Esophagus squamous epithelium (tissue), 5 donors: ENCODE measurements around the gene ATG12. TPM values are rescaled to one million over a fixed set of nuclear protein-coding genes. Genes with fewer than 3 reads are reported as not detected.
A peak's percentile ranks its signal among the peaks of the same experiment; 100 is the strongest.
"Not testable (repeated sequence)": the region's sequence is repeated elsewhere in the genome, so short reads cannot be mapped to it uniquely, and the experiment has no call there.

Experiments
- DNase-seq: peaks from one replicate; lab custom pipeline; 2025; lab: John Stamatoyannopoulos, UW
- H3K27ac ChIP-seq, 4 donors: fragments of 200-600 bp; sonication (generic); one replicate each; pipeline ENCODE4 v1.5.1; 2016 to 2019; ENCODE audit warnings: mild to moderate bottlenecking in 1 of 4
- H3K27me3 ChIP-seq, 4 donors: fragments of 200-600 bp; sonication (generic); 1 replicate in 3 of 4; 2 replicates in 1 of 4; pipeline versions ENCODE4 v1.5.1 to v1.6.0; 2017 to 2021; ENCODE audit warnings: antibody characterized with exemption in 1 of 4
- H3K36me3 ChIP-seq, 3 donors: fragments of 200-600 bp; sonication (generic); one replicate each; pipeline ENCODE4 v1.5.1; 2016 to 2019
- H3K4me1 ChIP-seq, 3 donors: fragments of 200-600 bp; sonication (generic); one replicate each; pipeline ENCODE4 v1.5.1; 2017 to 2019
- H3K4me3 ChIP-seq, 4 donors: fragments of 200-600 bp; sonication (generic); 1 replicate in 3 of 4; 2 replicates in 1 of 4; pipeline ENCODE4 v1.5.1; 2016 to 2019; ENCODE audit warnings: mild to moderate bottlenecking in 2 of 4, moderate library complexity in 1 of 4
- H3K9me3 ChIP-seq, 3 donors: fragments of 200-600 bp; sonication (generic); one replicate each; pipeline ENCODE4 v1.5.1; 2016 to 2019
- POLR2A ChIP-seq, 4 donors: fragments of 450-650 bp; IDR thresholded peaks; one replicate each; pipeline ENCODE4 v1.6.1; 2017; ENCODE audit warnings: antibody characterized with exemption in 4 of 4, mild to moderate bottlenecking in 4 of 4, moderate library complexity in 3 of 4
- WGBS, 2 donors: methylation state at CpG; one replicate each; pipeline ENCODE4 v1.1.5; 2018; 5-methylcytosine and 5-hydroxymethylcytosine counted together
- intact Hi-C: fragments of 100-400 bp; cut with DNase I; formaldehyde crosslinking; loops from one replicate; pipeline ENCODE4 v1.15.0; 2022
- total RNA-seq, 4 donors: library from RNA; depleted of rRNA; stranded (reverse); fragments of >200 nt; gene quantifications; one replicate each; pipeline ENCODE4 v1.1.0, GENCODE V29; 2016
- TF ChIP-seq, protein P1 (sequence below), 6 experiments: fragments of 450-650 bp in 4 of 6; fragments of 200-600 bp in 2 of 6; sonication (generic) in 2 of 6; IDR thresholded peaks; one replicate each; pipeline ENCODE4 v1.5.1; 2016 to 2019; ENCODE audit warnings: antibody characterized with exemption in 6 of 6, mild to moderate bottlenecking in 4 of 6, moderate library complexity in 4 of 6
- donor health status: DM: yes; HTN: yes; CAD: no.

The ATG12 gene
- total RNA-seq = 10 to 100 TPM; 15.7 to 37.8 (median 33.5) TPM

- Histone ChIP-seq H3K27me3 (no peaks in the 10 kb centered on the region), H3K4me3 (peak within 1 kb of the TSS; percentile 92 to 98 (median 93)), H3K36me3 (peaks cover 0 to 17% (median 9%) of the 10 kb centered on the region in 3 donors), H3K9me3 (no peaks in the 10 kb centered on the region), H3K27ac (peak within 1 kb of the TSS; percentile 97 to 98 (median 98)), H3K4me1 (peaks cover 20 to 72% (median 41%) of the 10 kb centered on the region in 3 donors)
- DNase-seq = peak; percentile 62
- 0 to 3% methylated on average over 5 to 36 of the region's 65 CpGs for WGBS, 2 donors
- intact Hi-C loops = no loop called here
- TF ChIP-seq POLR2A (IDR thresholded peaks at IDR 0.05) = peak in 3 of 4 donors; percentile 73 to 78 (median 78)
- TF ChIP-seq, protein P1, sequence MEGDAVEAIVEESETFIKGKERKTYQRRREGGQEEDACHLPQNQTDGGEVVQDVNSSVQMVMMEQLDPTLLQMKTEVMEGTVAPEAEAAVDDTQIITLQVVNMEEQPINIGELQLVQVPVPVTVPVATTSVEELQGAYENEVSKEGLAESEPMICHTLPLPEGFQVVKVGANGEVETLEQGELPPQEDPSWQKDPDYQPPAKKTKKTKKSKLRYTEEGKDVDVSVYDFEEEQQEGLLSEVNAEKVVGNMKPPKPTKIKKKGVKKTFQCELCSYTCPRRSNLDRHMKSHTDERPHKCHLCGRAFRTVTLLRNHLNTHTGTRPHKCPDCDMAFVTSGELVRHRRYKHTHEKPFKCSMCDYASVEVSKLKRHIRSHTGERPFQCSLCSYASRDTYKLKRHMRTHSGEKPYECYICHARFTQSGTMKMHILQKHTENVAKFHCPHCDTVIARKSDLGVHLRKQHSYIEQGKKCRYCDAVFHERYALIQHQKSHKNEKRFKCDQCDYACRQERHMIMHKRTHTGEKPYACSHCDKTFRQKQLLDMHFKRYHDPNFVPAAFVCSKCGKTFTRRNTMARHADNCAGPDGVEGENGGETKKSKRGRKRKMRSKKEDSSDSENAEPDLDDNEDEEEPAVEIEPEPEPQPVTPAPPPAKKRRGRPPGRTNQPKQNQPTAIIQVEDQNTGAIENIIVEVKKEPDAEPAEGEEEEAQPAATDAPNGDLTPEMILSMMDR (IDR thresholded peaks at IDR 0.05) = peak in 1 of 6 experiments; percentile 18
These were observed at the start of gene ATG12, which contains the start of gene AP3S1 for GRCh38 chr5:115841382-115842088. Gene ATG12 (minus strand): TSS chr5:115841565. CDS start chr5:115841552, 13 bp downstream. Gene AP3S1 (plus strand): TSS chr5:115841935. CDS start chr5:115842038, 103 bp downstream.

GRCh38 chr5:115888027-115888426, 46.7 kb upstream of the ATG12 start:
- Histone ChIP-seq H3K36me3 (peaks cover 0 to 21% (median 0%) of the 10 kb centered on the region in 3 donors), H3K27ac (no peak overlapping the region), H3K9me3 (no peaks in the 10 kb centered on the region), H3K4me1 (no peaks in the 10 kb centered on the region), H3K27me3 (no peaks in the 10 kb centered on the region), H3K4me3 (no peak overlapping the region)
- DNase-seq = no peak
- no peak for TF ChIP-seq POLR2A (IDR thresholded peaks at IDR 0.05)
- TF ChIP-seq, protein P1 (IDR thresholded peaks at IDR 0.05) = no peak
- intact Hi-C loops = no loop called here
- WGBS, 2 donors = 61 to 72% methylated on average over 1 of the region's 1 CpG

- H3K9me3 ChIP-seq, H3K4me3 ChIP-seq, DNase-seq, intact Hi-C loops, H3K4me1 ChIP-seq, H3K27ac ChIP-seq, H3K27me3 ChIP-seq: not testable (repeated sequence)
- H3K36me3 ChIP-seq = peaks cover 0 to 20% (median 0%) of the 10 kb centered on the region in 3 donors
- 82 to 95% methylated on average over 3 of the region's 3 CpGs for WGBS, 2 donors
These were observed 43.8 kb upstream of the ATG12 start for GRCh38 chr5:115885208-115885607.

DNA sequence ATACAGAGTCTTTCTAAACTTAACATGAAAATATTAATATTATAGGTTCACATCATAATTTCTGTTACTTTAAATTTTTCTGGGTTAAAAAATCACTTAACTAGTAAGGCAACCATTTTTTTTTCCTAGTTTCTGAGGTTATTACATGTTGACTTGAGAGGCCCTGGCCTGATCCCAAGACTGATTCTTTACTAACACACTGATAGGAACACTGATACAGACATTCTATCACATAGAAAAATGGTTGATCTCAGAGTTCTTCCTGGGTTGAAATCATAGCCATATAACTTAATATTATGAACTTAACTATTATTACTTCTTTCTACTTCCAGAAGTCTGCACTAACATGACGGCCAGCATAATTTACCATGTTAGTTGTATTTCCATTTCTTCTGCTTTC, 43.3 kb upstream of the ATG12 start:
- Histone ChIP-seq H3K36me3 (peaks cover 0 to 20% (median 0%) of the 10 kb centered on the region in 3 donors), H3K27ac (no peak overlapping the region), H3K4me1 (no peaks in the 10 kb centered on the region), H3K27me3 (no peaks in the 10 kb centered on the region), H3K4me3 (no peak overlapping the region), H3K9me3 (no peaks in the 10 kb centered on the region)
- no peak for DNase-seq
- intact Hi-C loops = no loop called here
- TF ChIP-seq, protein P1 (IDR thresholded peaks at IDR 0.05) = no peak
- no peak for TF ChIP-seq POLR2A (IDR thresholded peaks at IDR 0.05)
- WGBS, 2 donors = 92 to 95% methylated on average over 1 of the region's 1 CpG

GRCh38 chr5:115882434-115882833, 41.1 kb upstream of the ATG12 start:
- H3K27me3 ChIP-seq, H3K27ac ChIP-seq, H3K4me1 ChIP-seq, H3K9me3 ChIP-seq, H3K4me3 ChIP-seq, DNase-seq, intact Hi-C loops: not testable (repeated sequence)
- WGBS, 2 donors = 93 to 100% methylated on average over 1 to 3 of the region's 8 CpGs
- H3K36me3 ChIP-seq = peaks cover 0 to 24% (median 0%) of the 10 kb centered on the region in 3 donors

DNA sequence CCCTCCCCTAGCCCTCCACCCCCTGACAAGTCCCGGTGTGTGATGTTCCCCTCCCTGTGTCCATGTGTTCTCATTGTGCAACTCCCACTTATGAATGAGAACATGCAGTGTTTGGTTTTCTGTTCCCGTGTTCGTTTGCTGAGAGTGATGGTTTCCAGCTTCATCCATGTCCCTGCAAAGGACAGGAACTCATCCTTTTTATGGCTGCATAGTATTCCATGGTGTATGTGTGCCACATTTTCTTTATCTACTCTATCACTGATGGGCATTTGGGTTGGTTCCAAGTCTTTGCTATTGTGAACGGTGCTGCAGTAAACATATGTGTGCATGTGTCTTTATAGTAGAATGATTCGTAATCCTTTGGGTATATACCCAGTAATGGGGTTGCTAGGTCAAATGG, 36.0 kb upstream of the ATG12 start:
- DNase-seq, intact Hi-C loops, H3K27ac ChIP-seq, H3K4me3 ChIP-seq, H3K4me1 ChIP-seq, H3K27me3 ChIP-seq, H3K9me3 ChIP-seq: not testable (repeated sequence)
- H3K36me3 ChIP-seq = peaks cover 0 to 23% (median 0%) of the 10 kb centered on the region in 3 donors
- WGBS, 2 donors = 91% methylated on average over 5 of the region's 5 CpGs
